Measurements from ENCODE around the gene ITGAD.
"Not testable (repeated sequence)": the region's sequence is repeated elsewhere in the genome, so short reads cannot be mapped to it uniquely, and the experiment has no call there.

ITGAD gene

DNA sequence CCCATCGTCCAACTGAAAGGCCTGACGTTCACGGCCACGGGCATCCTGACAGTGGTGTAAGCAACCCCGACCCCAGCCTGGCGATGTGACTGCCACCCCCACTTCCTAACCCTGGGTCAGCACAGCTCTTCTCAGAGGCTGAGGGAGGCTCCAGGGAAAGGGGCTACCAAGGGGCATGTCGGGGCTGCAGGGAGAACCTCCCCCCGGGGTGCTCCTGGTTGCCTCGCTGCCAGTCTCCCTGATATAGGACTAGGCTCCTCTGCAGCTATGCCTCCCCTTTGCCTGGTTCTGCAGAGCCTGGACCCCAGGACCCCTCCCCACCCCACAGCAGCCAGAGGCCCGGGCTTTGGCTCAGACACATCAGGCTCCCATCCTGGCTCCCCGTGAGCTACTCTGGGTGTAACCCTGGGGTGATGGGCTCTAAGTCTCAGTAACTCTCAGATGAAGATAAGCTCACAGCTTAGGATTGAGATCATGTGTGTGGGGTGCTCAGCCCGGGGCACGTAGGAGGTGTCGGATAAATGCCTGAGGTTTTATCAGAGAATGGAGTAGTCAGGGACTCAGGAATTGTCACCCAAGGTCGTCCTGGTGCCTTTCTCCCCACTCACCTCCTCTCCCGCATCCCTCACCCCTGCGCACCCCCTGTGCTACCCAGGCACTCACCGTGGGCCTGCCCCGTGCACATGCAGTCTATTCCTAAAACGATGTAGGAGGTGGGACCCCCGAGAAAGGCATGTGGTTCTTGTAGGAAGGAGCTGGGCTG is 10.6 kb downstream of the ITGAD start:
- FAIRE-seq (no peak), DNase-seq (ENCODE audit: low spot score) (no peak)

DNA sequence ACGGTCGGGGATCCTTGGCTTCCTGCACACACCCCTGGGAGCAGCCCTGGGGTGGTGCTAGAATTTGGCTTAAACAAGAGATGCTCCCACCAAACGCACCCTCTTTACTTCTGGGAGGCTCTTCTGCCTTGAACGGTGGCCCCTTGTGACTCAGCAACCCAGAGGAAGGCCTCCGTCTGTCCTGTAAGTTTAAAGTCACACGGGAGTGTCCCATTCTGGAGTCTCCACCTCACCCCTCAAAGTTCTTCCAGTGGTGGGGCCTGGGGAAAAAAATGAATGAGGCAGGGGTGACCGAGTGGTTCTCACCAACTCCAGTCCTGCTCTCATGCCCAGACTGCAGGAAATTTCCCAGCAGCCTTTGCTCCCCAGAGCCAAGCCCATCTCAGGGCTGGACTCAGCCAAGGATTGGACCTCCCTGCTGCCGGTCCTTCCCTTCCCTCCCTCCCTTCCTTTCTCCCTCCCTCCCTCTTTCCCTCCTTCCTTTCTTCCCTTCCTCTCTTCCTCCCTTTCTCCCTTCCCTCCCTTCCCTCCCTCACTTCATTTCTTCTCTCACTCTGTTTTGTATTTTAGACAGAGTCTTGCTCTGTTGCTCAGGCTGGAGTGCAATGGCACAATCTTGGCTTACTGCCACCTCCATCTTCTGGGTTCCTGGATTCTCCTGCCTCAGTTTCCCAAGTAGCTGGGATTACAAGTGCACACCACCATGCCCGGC is 11.4 kb downstream of the ITGAD start:
- FAIRE-seq: no peak

DNA sequence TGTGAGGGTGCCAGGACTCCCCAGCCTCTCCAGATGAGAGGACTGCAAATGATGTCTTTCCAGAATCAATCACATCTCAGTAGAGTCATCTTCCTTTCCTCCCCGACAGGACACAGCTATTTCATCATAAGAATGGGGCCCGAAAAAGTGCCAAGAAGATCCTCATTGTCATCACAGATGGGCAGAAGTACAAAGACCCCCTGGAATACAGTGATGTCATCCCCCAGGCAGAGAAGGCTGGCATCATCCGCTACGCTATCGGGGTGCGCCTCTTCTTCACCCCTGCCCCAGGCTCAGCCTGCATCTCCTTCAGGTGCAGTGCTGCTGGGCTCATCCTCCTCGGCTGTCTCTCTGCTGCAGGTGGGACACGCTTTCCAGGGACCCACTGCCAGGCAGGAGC is 14.3 kb downstream of the ITGAD start:
- DNase-seq (ENCODE audit: low spot score) (no peak), FAIRE-seq (no peak)

More for the DNA sequence above, 11.4 kb downstream of the ITGAD start:
- peak; percentile 61 for DNase-seq (ENCODE audit: low spot score)

DNA sequence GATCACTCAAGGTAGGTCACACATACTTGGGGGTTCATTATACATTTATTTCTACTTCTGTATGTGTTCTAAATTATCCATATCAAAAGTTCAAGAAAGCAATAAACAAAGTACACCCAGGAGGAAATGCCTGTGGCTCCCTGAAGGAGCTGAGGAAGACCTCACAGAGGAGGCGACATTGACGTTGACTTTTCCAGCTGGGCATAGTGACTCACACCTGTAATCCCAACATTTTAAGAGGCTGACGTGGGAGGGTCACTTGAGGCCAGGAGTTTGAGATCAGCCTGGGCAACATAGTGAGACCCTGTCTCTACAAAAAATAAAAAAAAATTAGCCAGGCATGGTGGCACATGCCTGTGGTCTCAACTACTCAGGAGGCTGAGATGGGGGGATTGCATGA is 16.3 kb downstream of the ITGAD start:
- DNase-seq (ENCODE audit: low spot score): peak; percentile 44
- FAIRE-seq: no peak

DNA sequence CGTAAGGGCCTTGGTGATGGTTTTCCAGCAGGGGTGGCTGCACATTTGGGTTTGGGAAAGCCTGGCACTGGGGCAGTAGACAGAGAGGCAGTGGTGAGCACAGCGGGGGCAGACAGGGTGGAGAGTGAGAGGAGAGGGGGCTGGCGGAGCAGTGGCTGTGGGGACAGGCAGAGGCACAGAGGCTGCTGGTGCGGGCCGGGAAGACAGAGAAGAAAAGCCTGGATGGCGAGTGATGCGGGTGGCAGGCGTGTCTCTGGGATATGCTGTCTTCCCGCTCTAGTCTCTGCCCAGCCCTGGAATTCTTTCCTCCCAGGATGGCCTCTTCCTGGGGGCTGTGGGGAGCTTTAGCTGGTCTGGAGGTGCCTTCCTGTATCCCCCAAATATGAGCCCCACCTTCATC is 16.9 kb downstream of the ITGAD start:
- FAIRE-seq: no peak
- no peak for DNase-seq (ENCODE audit: low spot score)

DNA sequence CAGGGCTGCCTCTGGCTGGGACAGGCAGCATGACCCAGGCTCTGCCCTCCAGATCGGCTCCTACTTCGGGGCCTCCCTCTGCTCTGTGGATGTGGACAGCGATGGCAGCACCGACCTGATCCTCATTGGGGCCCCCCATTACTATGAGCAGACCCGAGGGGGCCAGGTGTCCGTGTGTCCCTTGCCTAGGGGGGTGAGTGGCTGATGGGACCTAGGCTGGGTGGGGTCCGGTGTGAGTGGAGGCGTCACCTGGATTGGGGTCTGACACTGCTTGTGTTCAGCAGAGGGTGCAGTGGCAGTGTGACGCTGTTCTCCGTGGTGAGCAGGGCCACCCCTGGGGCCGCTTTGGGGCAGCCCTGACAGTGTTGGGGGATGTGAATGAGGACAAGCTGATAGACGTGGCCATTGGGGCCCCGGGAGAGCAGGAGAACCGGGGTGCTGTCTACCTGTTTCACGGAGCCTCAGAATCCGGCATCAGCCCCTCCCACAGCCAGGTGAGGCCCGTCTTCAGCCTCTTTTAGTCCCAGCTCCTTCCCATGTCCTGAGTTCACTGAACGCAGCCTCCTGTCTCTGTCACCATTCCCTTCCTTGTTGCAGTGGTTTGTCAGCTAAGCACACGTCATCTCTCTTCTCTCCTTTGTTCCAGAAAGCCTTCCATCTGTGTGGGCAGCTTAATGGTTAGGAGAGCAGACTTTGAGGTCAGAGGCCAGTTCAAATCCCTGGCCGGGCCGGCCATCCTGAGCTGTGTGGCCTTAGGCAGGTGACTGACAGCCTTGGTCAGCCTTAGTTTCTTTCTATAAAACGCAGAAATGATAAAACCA is 18.1 kb downstream of the ITGAD start:
- no peak for DNase-seq (ENCODE audit: low spot score)
- FAIRE-seq: no peak

DNA sequence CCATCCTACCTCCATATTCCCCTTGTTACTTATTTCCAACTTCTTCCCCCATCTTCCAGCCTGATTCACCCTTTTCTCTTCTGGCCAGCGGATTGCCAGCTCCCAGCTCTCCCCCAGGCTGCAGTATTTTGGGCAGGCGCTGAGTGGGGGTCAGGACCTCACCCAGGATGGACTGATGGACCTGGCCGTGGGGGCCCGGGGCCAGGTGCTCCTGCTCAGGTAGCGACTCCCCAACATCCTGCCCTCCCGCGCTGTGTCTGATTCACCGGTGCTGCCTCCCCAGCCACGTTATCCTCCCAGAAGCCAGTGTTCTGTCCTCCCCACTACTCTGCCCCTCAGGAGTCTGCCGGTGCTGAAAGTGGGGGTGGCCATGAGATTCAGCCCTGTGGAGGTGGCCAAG is 19.6 kb downstream of the ITGAD start:
- FAIRE-seq: no peak
- DNase-seq (ENCODE audit: low spot score): no peak

DNA sequence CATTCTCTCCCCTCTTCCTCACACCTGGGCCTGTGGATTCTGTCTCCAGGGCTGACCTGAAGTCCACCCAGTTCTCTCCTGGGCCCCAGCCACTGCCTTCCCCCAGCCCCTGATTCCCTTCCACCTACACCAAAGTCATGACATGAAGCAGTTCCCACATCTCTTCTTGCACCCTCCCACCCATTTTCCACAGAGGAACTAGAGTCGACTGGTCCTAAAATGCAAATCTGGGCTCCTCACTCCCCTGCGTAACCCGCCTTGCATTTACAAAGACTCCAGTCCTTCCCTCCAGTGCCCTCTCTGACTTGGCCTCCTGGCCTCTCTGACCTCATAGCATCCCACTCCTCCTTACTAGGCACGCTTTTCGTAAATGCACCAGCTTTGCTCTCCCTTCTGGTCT is 20.2 kb downstream of the ITGAD start:
- DNase-seq (ENCODE audit: low spot score): no peak
- FAIRE-seq: no peak

DNA sequence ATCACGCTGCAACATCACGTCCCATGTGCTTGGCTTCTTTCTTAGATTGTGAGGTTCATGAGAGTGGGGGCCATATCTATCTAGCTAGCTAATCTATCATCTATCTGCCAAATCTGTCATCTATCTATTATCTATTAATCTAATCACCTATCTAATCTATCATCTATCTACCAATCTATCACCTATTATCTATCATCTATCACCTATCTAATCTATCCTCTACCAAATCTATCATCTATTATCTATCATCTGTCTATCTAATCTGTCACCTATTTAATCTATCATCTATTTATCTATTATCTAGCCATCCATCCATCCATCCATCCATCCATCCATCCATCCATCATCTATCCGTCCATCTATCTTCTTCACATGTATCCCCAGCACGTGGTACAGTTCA is 20.8 kb downstream of the ITGAD start:
- DNase-seq (ENCODE audit: low spot score): no peak
- no peak for FAIRE-seq

DNA sequence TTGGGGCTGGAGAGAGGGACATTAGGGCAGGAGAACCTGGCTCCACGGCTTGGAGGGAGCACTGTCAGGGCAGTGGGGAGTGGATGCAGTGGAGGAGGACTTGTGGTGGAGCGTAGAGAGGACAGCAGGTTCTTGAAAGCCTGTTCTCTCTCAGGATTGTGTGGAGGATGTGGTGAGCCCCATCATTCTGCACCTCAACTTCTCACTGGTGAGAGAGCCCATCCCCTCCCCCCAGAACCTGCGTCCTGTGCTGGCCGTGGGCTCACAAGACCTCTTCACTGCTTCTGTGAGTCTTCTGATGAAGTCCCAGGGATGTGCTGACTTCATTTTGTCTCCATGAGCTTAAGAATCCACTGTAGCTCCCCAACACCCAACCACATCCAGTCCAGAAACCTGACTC is 21.6 kb downstream of the ITGAD start:
- DNase-seq (ENCODE audit: low spot score) (no peak), FAIRE-seq (no peak)

DNA sequence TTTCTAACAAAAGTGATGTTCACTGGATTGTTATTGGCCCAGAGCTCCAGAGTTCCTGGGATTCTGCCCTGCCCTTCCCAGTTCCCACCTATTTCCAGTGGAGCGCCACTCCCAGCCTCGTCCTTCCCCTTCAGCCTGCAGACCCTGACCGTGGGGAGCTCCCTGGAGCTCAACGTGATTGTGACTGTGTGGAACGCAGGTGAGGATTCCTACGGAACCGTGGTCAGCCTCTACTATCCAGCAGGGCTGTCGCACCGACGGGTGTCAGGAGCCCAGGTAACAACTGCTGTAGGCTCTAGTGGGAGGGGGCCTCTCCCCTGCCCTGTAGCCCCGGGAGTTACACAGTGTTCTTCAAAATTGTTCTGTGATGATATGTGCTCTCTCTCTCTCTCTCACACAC is 23.2 kb downstream of the ITGAD start:
- DNase-seq (ENCODE audit: low spot score) (no peak), FAIRE-seq (no peak)

DNA sequence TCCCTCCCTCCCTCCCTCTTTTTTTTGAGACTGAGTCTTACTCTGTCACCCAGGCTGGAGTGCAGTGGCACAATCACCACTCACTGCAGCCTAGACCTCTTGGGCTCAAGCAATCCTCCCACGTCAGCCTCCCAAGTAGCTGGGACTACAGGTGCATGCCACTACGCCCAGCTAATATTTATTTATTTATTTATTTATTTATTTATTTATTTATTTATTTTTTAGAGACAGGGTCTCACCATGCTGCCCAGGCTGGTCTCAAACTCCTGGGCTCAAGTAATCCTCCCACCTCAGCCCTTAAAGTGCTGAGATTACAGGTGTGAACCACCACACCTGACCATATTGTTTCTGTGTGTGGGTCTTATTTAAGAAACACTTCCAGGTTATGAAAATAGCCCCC is 23.9 kb downstream of the ITGAD start:
- not testable (repeated sequence) for DNase-seq (ENCODE audit: low spot score); FAIRE-seq

DNA sequence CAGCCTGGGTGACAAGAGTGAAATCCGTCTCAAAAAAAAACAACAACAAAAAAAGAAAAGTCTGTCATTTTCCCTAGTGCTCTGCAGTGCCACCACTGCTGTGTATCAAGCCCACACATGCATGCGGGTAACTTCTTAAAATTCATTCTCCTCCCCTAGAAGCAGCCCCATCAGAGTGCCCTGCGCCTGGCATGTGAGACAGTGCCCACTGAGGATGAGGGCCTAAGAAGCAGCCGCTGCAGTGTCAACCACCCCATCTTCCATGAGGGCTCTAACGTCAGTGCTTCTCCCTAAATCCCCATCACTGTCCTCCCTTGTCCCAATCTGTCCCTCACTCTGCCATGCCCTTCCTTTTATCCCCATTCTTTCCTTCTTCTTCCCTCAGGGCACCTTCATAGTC is 24.8 kb downstream of the ITGAD start:
- FAIRE-seq: no peak
- DNase-seq (ENCODE audit: low spot score): no peak

DNA sequence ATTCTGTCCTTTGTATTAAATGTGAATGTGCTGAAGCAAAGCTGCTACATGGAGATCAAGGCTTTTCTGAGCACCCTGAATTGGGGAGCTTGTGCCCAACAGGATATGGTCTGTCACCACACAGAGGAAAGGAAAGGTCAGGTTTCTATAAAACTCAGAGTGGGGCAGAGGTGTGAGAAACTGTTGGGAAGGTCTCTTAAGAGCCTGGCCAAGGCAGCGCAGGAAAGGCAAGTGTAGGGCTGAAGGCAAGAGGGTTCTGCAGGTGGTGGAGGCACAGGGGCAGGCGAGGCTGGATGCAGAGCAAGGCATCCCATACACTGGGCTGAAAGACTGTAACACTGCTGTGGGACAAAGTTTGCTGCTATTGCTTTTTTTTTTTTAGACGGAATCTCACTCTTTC is 26.9 kb downstream of the ITGAD start:
- FAIRE-seq: no peak
- no peak for DNase-seq (ENCODE audit: low spot score)

DNA sequence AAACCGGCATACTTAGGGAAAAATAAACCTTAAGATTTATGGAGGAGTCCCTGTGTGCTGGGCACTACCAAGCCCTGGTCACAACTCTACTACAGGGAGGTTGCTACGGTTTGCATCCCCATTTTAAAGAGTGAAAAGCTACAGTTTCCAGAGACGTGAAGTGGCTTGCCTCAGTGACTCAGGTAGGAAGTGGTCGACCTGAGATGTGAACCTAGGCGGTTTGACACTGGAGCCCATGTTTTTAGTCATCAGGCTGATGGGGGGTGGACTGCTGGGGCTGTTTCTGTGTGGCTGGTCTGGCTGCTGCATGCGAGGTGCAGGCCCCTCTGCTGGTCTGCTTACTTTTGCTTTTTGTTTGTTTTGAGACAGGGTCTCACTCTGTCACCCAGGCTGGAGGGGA is 28.5 kb downstream of the ITGAD start:
- FAIRE-seq: no peak
- no peak for DNase-seq (ENCODE audit: low spot score)

DNA sequence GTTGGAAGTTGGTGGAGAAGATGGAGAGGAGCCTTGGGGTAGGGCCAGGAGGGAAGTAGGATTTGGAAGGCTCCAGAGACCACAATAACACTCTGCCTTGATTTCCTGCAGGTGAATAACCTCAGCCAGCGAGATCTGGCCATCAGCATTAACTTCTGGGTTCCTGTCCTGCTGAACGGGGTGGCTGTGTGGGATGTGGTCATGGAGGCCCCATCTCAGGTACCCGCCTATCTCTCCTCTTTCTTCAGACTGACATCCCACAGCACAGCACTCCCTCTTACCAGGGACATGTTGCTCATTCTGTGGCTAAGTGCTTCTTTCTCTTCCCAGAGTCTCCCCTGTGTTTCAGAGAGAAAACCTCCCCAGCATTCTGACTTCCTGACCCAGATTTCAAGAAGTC is 30.1 kb downstream of the ITGAD start:
- DNase-seq (ENCODE audit: low spot score) (no peak), FAIRE-seq (no peak)

DNA sequence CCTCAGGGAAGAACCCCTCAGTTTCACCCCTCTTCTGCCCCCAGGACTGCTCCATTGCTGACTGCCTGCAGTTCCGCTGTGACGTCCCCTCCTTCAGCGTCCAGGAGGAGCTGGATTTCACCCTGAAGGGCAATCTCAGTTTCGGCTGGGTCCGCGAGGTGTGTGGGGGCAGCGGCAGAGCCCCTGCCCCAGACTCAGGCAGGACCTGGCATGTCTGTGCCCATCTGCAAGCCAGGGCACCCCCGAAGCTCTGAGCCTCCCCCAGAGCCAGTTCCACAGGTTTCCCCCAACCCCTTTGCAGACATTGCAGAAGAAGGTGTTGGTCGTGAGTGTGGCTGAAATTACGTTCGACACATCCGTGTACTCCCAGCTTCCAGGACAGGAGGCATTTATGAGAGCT is 30.7 kb downstream of the ITGAD start:
- no peak for DNase-seq (ENCODE audit: low spot score)
- FAIRE-seq: no peak

DNA sequence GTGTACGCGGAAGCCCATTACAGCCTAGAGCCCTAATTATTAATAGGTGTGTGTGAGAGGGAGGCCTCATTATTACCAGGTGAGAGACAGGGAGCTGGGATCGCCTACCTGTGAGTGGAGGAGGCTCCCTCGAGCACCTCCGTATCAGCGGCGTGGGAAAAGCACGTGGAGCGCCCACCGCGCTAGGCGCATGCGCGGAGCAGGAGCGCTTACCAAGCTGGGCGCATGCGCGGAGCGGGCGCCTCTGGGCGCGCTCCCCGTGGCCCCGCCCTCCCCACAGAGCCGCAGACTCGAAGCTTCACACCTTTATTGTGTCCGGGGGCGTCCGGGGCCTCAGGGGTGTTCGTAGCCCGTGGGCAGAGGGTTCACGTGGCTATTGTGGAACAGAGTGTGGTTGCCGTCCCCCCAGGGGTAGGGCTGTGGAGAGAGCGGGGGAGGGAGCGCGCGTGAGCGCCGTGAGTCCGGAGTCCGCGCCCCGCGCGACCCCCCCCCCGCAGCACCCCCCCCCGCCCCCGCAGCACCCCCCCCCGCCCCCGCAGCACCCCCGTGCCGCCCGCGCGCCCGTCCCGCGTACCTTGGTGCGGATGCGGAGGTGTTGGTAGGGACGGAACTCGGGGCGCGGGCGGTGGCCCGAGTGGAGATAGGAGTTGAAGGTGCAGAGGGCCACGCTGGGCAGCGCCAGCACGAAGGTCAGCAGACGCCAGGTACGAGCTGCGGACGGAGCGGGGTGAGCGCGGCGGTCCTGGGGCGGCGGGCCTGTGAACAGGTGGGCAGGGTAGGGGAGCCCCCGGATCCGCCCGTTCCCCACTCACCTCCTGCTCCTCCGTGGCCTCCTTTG is 34.5 kb downstream of the ITGAD start:
- no peak for FAIRE-seq
- no peak for DNase-seq (ENCODE audit: low spot score)

DNA sequence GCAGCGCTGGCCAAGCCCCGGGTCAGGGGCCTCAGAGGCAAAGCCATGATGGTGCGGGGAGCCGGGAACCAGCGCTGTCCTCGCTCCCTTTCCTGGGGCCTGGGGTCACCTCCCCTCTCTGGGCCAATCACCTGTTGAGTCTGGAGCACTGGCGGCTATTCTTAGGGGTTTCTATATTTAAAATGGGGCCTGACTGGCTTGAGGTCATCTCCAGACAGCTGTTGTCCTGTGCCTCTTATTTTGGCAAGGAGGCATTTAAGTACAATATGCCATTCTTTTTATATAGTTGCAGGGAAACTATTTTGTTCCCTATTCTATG is 35.1 kb downstream of the ITGAD start, which contains the start of gene COX6A2:
Gene COX6A2, minus strand, starts transcription at position 82 of the 319 bp plus-strand sequence. Its CDS starts 35 bp downstream, at position 47.
- DNase-seq (ENCODE audit: low spot score): no peak
- FAIRE-seq: no peak

DNA sequence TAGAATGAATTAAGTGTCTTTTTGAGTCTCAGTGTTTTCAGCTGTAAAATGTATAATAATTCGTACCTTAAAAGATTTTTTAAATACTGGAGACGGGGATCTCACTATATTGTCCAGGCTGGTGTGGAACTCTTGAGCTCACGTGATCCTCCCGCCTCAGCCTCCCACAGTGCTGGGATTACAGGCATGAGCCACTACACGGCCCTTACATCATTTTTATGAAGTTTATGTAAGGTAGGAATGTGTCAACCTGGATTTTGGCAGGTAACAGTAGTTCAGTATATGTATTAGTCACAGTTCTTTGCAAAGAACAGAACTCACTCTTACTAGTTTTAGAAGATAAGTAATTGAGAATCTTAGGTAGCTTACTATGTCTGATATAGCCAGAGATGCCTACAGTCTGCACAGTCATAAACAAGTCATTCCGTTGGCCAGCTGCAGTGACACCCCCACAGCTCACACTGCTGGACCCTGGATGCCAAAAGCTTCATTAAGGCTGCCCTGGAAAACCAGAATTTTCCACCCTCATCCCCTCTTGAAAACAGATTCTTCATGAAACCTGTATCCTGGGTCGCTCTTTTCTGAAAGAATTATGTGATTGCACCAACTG is 35.6 kb downstream of the ITGAD start:
- DNase-seq (ENCODE audit: low spot score) (no peak), FAIRE-seq (no peak)

DNA sequence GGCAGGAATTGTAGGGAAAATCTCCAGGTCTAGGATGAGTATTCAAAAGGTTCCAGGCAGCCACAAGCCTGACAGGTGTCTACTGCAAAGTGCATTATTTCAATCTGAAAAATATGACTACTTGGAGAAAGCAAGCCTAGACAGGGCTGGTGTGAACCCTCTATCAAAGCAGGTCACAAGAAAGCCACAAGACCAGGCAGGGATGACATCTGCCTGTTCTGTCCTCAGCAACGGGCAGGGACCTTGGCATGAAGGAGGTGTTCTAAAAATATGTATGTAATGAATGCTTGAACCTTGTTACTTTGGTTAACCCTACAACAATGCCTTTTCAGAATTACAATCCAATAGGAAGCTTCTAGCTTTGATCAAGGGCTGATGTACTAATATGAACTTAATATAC is 36.2 kb downstream of the ITGAD start:
- no peak for FAIRE-seq
- DNase-seq (ENCODE audit: low spot score): no peak
